ENCODE data around the gene RMND5A.

DNA sequence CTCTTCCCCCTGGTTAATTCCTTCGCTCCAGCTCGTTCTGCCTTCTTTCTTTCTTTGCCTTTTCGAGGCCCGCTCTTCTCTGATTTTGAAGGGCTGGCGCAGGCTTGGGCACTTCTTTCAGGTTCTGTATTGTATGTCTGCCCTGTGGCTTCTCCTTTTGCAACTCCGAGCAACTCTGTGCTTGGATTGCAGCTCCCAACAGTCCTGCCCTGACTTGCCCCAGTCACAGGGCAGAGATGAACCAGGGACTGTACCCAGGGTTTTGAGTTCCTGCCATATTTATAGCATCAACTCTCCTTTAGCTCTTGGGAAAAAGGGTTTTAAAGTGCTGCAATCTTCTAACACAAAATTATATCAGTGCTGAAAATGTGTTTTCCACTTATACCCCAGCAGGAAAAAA lies 101.8 kb downstream of the RMND5A start:
- TF ChIP-seq POLR2A (IDR thresholded peaks at IDR 0.05; ENCODE audit: low read length) = no peak
- no peak for TF ChIP-seq GATA1 (IDR thresholded peaks at IDR 0.05; ENCODE audit: low read depth, low read length)

All from erythroblast (primary cell).